ENCODE data around the gene IQCM. TPM values are rescaled to one million over a fixed set of nuclear protein-coding genes. Genes with fewer than 3 reads are reported as not detected.

The IQCM gene
- polyA plus RNA-seq, 2 of the 4 experiments (the other 2 are of a cell fraction) = 0.05 TPM; not detected in 1

- no peak overlapping the region for H3K27ac ChIP-seq
- CTCF ChIA-PET = no interaction called here
- H3K9me3 ChIP-seq = no peaks in the 10 kb centered on the region
- DNase-seq (ENCODE audit: low read depth in 1 of 2, low spot score in 1 of 2) = no peak
- ATAC-seq = no peak
- no peaks in the 10 kb centered on the region for H3K4me1 ChIP-seq
- 10% methylated on average over 3 of the region's 3 CpGs for WGBS (ENCODE audit: missing lambda C conversion rate)
- FAIRE-seq = no peak
- H3K4me2 ChIP-seq = no peak overlapping the region
- POLR2A ChIA-PET = no interaction called here
- TF ChIP-seq TFCP2L1 (CRISPR knock-in tag; IDR thresholded peaks at IDR 0.05) (no peak), NR3C1 (IDR thresholded peaks at IDR 0.05) (no peak), SREBF2 (IDR thresholded peaks at IDR 0.05) (no peak), ATOH8 (CRISPR knock-in tag; IDR thresholded peaks at IDR 0.05; ENCODE audit: low read depth) (no peak), RNF2 (IDR thresholded peaks at IDR 0.05; ENCODE audit: borderline replicate concordance, low read depth) (no peak), KDM1A (IDR thresholded peaks at IDR 0.05; ENCODE audit: low read depth) (no peak), PHF8 (IDR thresholded peaks at IDR 0.05; ENCODE audit: borderline replicate concordance, low read depth) (no peak), JUN (IDR thresholded peaks at IDR 0.05) (no peak), BCL3 (IDR thresholded peaks at IDR 0.05) (no peak), EP300 (IDR thresholded peaks at IDR 0.05) (no peak), BHLHE40 (IDR thresholded peaks at IDR 0.05; ENCODE audit: low read depth, low read length) (no peak), TP53 (CRISPR knock-in tag; IDR thresholded peaks at IDR 0.05) (no peak), MAX (IDR thresholded peaks at IDR 0.05) (no peak), POLR2A (IDR thresholded peaks at IDR 0.05; ENCODE audit: low read length) (no peak), JUNB (IDR thresholded peaks at IDR 0.05) (no peak), HMGXB4 (CRISPR knock-in tag; IDR thresholded peaks at IDR 0.05; ENCODE audit: borderline replicate concordance) (no peak), HOXA7 (CRISPR knock-in tag; IDR thresholded peaks at IDR 0.05) (no peak)
- no peak overlapping the region for H3K4me3 ChIP-seq
These were observed 102.6 kb downstream of the IQCM start for GRCh38 chr4:149713031-149713430.

- Histone ChIP-seq H3K9me3 (no peaks in the 10 kb centered on the region), H3K4me1 (no peaks in the 10 kb centered on the region), H3K27ac (no peak overlapping the region), H3K4me2 (no peak overlapping the region), H3K4me3 (no peak overlapping the region)
- ChIA-PET CTCF (no interaction called here), POLR2A (no interaction called here)
- FAIRE-seq = no peak
- no peak for ATAC-seq
- TF ChIP-seq HOXB13 (CRISPR knock-in tag; IDR thresholded peaks at IDR 0.05; ENCODE audit: low read depth) (no peak), BCL3 (IDR thresholded peaks at IDR 0.05) (no peak), REST (IDR thresholded peaks at IDR 0.05) (no peak), EHF (CRISPR knock-in tag; IDR thresholded peaks at IDR 0.05) (no peak)
- DNase-seq (ENCODE audit: low read depth in 1 of 2, low spot score in 1 of 2) = no peak
- 34% methylated on average over 2 of the region's 2 CpGs for WGBS (ENCODE audit: missing lambda C conversion rate)
These were observed 103.9 kb downstream of the IQCM start for GRCh38 chr4:149711593-149712365.

Measured in A549 (cell line).